Jurkat, Clone E6-1 (cell line): ENCODE measurements around the gene WDR5.

Source experiments
- DNase-seq: peaks from one replicate; pipeline ENCODE4 v3.0.0-alpha.2; 2011; ENCODE audit warnings: low read depth, low spot score
- H3K4me3 ChIP-seq: 2 replicates; pipeline ENCODE4 v1.5.1; 2011; ENCODE audit warnings: mild to moderate bottlenecking, low read length, control low read depth, moderate library complexity

WDR5 gene

DNA sequence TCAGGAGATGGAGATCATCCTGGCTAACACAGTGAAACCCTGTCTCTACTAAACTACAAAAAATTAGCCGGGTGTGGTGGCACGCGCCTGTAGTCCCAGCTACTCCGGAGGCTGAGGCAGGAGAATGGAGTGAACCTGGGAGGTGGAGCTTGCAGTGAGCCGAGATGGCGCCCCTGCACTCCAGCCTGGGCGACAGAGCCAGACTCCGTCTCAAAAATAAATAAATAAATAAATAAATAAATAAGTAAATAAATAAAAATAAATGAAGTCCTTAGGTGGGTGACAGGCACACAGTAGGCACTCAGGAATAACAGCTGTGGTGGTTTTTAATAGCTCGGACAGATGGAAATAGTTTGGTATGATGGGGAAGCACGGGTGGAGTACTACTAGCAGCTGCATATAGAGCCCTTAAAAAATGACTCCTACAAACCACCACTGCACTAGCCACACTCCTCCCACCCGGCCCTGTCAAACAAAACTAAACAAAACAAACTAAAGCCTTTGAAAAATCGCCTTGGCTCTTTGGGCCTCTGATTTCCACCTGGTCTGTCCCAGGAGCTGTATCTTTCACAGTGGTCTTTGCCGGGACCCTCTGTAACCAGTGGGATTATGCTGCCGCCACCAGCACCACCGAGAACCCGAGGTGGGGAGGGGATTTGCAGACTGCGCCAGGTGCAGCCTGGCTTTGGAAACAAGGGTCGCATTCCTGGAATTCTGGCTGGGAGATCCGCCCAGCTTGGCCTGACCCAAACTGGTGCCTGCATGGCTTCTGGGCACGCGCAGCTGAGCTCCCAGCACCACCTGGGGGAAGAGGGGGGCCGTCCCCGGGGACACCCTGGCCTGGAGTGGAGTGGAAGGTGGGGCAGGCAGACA is 5.1 kb upstream of the WDR5 start:
- no peak for DNase-seq
- H3K4me3 ChIP-seq = no peak overlapping the region

DNA sequence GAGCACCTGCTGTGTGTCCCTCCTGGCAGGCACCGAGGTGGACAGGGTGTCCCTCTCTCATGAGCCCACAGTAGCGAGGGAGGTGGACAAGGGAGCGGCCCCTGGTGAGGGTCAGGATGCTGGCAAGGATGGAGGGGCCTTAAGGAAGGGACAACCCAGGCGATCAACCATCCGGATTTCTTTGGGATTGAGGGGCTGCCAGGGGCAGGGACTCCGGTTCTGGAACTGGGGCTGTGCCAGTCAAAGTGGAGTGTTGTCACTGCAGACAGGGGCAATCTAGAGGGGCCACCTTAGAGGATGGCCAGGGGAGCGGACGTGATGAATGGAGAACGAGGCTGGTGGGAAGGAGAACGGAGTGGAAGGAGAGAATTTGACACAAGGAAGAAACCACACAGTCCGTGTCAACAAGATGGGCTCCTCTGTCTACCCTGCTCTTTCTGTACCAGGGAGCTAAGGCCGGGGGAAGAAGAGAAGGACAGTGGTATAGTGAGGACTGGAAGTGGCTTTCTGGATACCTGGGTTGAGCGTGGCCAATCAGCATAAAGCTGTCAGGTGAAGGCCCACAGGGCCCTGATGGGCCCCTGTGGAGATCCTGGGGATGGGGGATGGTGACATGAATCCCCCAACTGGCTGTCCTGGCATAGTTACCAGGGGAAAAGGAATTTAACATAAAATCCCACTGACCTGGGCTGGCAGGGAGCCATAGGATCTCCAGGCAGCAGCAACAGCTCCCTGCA is 4.2 kb upstream of the WDR5 start:
- no peak for DNase-seq
- no peak overlapping the region for H3K4me3 ChIP-seq

DNA sequence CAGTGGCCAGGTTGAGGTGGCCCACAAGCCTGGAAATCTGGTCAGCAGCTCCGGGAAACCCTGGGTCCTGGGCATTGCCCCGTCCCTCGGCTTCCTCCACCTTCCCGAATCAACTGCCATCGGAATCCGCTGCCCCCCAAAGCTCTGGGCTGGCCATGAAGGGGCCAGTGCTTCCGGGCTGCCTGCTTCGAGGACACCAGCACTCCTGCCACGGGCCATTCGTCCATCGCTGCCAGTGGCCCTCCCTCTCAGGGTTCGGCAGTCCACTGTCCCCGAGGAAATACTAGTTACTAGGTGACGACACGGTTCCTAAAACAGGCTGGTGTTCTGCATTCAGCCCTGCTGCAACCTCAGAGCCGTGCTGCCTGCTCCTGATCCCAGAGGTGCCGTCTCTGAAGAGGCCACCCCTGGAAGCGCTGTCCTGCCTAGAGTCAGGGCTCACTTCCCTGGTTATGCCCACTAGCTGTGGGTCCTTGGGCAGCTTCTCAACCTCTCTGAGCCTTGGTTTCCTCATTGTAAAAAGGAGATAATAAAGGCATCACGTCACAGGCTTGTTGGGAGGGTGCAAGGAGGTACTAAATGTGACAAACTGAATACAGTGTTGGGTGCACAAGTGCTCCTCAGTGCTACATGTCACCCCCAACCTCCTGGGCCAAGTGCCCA is 3.5 kb upstream of the WDR5 start:
- no peak overlapping the region for H3K4me3 ChIP-seq
- no peak for DNase-seq

DNA sequence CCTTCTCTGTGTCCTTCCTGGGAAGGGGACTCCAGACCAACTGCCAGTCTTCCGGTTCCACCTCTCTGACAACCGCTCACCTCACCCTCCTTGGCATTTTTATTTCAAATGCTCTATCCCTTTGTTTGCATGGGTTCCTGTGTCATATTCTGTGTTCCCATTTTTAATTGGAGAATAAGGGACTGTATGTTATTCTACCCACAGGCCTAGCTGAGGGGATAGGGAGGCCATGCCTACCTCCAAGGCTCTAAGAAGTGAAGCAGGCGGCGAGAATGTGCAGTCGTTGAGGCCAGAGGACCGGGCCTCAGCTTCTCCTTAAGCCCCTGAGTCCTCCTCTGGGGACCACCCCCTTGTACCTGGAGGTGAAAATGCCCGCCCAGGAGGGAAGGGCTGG is 936 bp upstream of the WDR5 start:
- no peak for DNase-seq
- H3K4me3 ChIP-seq = peak overlapping the region; percentile 80

DNA sequence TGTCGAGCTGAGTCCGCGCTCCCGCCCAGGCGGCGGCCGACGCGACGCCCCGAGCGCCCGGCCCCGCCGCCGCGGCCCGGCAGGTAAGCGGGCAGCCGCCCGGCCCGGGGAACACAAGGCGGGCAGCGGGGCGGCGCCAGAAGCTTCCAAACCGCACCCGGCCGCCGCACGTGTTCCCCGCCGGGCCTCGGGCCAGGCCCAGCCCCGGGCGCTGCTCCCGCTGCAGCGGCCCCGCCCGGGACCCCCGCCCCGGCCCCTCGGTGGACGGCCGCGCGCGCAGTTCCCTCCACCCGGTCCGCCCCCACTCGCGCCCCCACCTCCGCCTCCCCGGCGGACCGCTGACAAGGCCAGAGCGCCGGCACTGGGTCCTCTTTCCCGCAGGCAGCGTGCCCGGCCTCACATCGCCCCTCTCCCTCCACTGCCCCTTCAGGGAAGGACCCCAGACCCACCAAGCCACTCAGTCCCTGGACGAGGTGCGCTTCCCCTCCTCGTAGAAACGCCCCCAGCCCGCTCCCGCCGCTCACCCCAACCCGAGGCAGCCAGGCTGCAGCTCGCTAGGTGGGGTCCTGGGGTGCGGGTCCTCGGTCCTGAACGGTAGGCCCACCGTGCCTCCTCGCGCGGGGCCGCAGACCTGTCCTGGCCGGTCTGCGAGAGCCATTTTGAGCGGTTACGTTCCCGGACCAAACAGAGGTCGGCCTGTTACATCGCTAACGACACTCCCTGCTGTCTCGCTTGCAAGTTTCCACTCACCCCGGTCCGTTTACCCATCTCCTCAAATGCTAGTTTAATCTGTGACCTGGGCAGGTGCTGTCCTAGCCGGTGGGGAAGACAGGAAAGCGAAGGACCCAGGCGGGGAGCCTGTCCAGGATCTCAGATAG is 475 bp downstream of the WDR5 start:
- DNase-seq = no peak
- H3K4me3 ChIP-seq = peak overlapping the region; percentile 73

DNA sequence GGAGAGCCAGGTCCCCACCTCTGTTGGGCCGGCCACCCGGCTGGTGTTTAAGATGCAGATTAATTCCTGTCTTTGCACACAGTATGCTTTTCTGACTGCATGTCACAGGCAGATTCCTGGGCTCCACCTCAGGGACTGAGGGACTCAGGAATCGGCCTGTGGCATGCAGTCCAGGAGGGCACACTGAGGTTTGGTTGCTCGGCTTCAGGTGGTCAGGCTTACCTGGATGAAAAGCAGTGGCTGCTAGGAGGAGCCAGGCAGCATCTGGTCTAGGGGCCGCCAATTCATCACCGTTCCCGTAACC is 1.1 kb downstream of the WDR5 start:
- DNase-seq = no peak
- H3K4me3 ChIP-seq = peak overlapping the region; percentile 73

DNA sequence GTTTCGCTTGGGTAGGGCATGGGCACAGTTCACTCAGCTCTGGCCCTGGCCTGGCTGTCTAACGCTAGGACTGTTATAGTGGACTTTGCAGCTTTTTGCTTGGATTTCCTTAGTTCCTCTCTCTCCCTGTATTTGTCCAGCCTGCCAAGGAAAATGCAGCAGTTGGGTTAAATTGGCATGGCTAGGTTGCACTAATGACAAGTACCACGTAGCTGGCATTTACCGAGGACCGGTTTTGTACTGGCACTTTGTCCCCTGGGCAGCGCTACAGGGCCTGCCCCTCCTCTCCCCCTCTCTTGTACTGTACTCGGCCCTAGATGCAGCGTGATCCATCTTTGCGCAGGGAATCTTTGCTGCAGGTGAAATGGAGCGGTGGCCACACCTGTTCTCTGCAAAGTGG is 2.4 kb downstream of the WDR5 start:
- H3K4me3 ChIP-seq = no peak overlapping the region
- no peak for DNase-seq

DNA sequence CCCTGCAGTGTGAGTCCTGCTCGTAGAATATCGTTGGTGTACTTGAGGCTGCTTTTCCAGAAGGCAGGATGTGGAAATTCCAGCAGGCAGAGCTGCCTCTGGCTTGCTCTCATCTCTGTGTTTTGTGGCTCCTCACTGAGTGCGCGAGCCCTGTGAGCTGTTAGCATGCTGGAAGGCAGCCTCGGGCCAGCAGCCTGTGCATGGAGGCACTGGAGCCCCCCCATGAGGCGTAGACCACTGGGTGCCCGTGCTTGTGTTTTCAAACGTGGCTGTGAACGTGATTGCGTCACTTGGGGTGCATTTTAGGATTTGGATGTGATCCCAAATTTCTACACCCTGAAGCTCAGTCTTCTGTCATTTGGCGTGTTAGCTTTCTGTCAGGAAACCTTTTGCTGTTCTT is 3.2 kb downstream of the WDR5 start:
- H3K4me3 ChIP-seq = no peak overlapping the region
- DNase-seq = no peak

DNA sequence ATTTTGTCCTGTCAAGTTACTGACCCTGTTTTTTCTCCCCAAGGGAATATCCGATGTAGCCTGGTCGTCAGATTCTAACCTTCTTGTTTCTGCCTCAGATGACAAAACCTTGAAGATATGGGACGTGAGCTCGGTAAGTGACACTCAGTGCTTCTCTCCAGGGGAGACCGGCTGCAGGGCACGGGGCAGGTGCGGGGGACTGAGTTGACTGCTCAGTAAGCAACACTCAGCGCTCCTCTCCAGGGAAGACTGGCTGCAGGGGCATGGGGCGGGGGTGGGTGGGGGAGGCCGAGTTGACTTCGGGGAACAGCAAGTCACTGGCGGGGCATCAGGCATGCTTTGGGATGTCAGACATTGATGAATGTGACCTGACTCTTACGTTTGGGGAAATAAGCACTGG is 6.0 kb downstream of the WDR5 start:
- H3K4me3 ChIP-seq = no peak overlapping the region
- DNase-seq = no peak

DNA sequence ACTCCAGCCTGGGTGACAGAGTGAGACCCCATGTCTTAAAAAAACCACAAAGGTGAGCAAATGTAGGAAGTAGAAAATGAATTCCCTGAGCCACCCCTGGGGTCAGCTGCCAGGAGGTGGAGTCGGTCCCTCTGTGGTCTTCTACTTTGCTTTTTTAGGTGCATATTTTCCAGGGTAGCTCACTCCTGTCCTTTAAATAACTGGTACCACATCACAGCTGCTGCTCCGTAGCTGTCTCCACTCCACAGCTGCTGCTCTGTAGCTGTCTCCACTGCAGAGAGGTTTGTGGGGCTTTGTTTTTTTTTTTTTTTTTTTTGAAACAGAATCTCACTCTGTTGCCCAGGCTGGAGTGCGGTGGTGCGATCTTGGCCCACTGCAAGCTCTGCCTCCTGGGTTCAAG is 8.9 kb downstream of the WDR5 start:
- H3K4me3 ChIP-seq = no peak overlapping the region
- no peak for DNase-seq

DNA sequence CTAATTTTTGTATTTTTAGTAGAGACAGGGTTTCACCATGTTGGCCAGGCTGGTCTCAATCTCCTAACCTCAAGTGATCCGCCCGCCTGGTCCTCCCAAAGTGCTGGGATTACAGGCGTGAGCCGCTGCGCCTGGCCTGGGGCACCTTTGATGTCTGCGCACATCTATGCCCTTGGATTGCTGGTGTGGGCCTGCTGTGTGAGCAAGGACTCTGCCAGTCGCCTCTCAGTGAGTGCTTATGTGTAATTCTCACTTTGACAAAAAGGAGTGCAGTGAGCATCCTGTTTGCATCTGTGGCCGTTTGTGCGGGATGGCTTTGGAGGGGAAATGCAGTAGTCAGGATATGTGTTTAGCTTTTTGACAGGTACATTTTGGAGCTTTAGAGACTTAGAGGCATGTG is 9.4 kb downstream of the WDR5 start:
- no peak overlapping the region for H3K4me3 ChIP-seq
- no peak for DNase-seq

DNA sequence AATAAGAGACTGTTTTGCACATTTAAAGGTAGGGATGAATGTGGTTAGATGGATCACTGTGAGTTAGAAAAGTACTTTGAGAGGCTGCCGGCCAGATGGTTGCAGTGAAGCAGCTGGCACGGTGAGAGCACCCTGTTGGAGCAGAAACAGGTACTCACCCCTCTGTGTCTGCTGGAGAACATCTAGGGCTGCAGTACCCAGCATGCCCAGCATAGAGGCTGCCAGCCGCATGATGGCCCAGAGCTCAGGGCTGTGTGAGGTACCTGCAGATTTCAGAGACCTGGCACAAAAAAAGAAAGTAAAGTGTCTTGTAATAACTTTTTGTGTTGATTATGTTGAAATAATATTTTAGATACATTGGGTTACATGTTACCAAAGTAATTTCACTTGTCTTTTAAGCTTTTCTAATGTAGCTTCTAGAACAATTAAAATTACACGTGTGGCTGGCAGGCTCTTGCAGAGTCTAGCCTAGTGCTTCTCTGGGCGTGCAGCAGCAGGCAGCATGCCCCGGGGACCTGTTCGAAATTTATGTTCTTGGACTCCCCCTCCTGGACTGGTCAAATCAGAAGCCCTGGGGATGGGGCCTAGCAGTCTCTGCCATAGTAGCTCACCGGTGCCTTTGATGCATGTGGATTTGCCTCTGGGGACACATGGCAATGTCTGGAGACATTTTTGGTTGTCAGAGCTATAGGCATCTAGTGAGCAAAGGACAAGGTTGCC is 11.1 kb downstream of the WDR5 start:
- no peak for DNase-seq

DNA sequence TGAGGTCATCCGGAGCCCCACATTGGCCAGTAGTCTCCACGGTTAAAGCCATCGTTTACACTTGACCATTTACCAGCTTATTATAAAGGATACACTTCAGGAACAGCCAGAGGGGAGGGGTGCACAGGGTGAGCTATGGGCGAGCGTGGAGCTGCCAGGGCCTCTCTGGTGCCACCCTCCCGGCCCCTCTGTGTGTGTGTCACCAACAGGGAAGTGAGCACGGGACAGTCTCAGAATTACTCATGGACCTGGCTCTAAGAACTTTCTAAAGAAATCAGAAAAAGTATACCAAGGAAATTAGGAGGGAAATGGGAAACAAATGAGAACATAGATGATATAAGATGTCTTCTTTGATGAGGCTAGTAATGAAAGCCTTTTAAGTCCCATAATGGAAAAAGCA is 13.5 kb downstream of the WDR5 start:
- DNase-seq = no peak

More for the DNA sequence above, 11.1 kb downstream of the WDR5 start:
- H3K4me3 ChIP-seq = no peak overlapping the region

DNA sequence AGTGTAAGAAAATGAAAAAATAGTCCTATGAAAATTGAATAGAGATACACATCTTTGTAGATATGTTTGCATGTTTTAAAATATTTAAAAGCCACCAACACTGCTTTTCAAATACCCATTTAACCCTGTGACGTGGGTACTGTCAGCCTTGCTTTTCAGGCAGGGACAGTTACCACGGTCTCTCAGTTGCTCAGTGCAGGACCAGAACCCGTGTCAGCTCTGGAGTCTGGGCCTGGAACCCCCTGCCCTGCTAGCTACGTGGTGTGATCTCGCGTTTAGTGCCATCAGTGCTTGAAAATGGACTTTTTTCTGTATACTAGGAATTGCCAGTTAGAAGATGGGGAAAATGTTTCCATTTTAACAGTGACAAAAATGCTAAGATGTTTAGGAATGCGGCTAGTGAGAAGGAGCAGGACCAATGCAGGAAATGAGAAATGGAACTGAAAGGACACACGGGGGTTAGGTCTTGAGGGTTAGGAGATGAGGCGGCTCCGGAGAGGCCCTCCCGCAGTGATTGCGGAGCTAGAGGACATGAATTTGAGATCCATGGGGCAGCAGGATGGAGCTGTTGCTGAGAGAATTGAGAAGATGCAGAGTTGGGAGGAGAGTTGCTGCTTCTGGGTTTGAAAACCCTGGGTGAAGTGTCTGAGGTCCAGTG is 14.8 kb downstream of the WDR5 start:
- DNase-seq = no peak
- H3K4me3 ChIP-seq = no peak overlapping the region

More for the DNA sequence above, 13.5 kb downstream of the WDR5 start:
- H3K4me3 ChIP-seq = no peak overlapping the region

DNA sequence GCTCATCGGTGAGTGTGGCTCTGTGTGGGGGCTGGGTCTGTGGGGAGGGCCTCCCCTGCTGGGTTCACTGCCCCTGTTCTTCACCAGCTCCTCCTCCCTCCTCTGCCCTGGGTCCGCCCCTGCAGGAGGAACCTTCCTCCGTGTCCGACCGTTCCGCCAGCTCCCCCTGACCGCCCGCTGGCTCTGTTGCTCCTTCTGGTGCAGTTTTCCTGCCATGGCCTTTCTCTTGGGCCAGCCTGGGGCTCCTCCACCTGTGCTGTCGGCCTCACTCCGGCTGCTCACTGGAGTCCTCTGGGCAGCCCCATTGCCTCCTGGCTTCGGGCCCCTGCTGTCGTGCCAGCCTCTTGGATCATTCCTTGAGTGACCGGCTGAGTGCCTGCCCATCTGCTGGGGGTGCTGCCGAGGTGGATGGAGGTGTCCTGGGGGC is 16.2 kb downstream of the WDR5 start:
- no peak overlapping the region for H3K4me3 ChIP-seq
- no peak for DNase-seq

DNA sequence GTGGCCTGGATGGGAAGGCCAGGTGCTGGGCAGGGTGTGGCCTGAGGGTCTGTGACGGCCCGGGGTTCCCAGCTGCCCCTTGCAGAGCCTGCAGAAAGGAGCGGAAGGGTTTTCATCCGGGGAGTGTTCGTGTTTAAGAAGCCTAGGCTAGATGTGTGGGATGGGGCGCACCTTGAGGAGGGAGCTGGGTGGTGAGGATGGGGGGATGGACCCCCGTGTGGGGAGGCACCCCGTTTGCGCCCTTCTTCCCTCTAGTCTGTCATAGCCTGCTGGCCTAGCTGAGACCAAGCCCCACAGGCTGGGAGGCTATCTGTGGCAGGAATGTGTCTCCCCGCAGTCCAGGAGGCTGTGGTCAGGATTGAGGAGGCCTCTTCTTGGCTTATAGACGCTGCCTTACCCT is 16.6 kb downstream of the WDR5 start:
- no peak for DNase-seq
- H3K4me3 ChIP-seq = no peak overlapping the region

DNA sequence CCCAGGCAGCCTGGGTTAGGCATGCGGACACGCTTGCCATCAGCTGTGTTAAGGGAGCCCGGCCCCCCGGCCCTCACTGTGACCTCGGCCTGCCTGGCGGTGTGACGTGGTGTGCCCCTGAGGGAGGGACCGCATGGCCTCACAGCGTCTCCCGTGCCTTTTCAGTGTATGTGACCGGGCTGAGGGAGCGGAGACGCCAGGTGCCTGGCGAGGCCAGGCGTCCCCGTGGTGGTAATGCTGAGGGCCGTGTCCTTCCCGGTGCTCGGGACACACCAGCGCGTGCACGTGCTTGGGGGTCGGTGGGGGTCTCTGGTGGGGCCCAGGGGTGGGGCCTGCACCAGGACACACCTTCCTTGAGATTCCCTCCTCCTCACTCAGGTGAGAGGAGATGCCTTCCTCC is 17.6 kb downstream of the WDR5 start:
- no peak for DNase-seq
- H3K4me3 ChIP-seq = no peak overlapping the region

DNA sequence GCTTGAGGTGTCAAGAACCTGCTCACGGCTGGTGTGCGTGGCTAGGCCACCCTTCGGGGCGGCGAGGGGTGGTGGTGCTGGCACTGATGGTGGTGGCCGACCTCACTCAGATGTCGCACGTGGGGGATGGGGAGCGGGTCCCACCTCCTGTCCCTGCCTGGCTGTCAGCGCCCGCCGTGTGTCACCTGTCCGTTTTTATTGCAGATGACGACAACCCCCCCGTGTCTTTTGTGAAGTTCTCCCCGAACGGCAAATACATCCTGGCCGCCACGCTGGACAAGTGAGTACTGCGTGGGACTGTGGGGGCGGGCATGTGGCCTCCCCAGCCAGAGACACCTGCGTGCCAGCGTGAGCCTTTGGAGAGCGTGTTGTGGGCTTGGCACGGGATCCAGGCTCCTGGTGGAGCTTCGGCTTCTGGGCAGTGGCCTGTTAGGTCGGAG is 18.4 kb downstream of the WDR5 start:
- H3K4me3 ChIP-seq = no peak overlapping the region
- DNase-seq = no peak
